Endothelial cell of umbilical vein (primary cell): Measurements from ENCODE around the gene MYH10. TPM values are rescaled to one million over a fixed set of nuclear protein-coding genes. Genes with fewer than 3 reads are reported as not detected.

Experiments used
- BruUV-seq: library from RNA; stranded (reverse); fragments of 400-500 nt; replicated peaks from 2 replicates; lab custom pipeline; 2021; lab: Mats Ljungman, UMichigan
- CTCF ChIA-PET: fragments of 300-600, 350-600 bp; sonication (Branson Sonifier 250); formaldehyde crosslinking; loops from one replicate; lab custom pipeline; 2021; ENCODE audit warnings: antibody characterized with exemption, inconsistent platforms; lab: Charles Lee
- POLR2A ChIA-PET: fragments of 300-600, 350-600 bp; sonication (Branson Sonifier 250); formaldehyde crosslinking; loops from one replicate; lab custom pipeline; 2021; ENCODE audit warnings: antibody characterized with exemption, inconsistent platforms; lab: Charles Lee
- DNase-seq: peaks from one replicate; pipeline ENCODE4 v3.0.0-alpha.2; 2011; ENCODE audit warnings: low read depth, low spot score
- FAIRE-seq: peaks from 2 replicates; lab custom pipeline; 2011; peaks lifted over from hg19 to GRCh38; lab: Jason Lieb, UNC
- H2AFZ ChIP-seq: 2 replicates; pipeline ENCODE4 v1.6.0; 2012; ENCODE audit warnings: low read depth, low read length, control low read depth, inconsistent platforms
- H3K27ac ChIP-seq: 2 replicates; pipeline ENCODE4 v1.5.1; 2011; ENCODE audit warnings: low read depth, mild to moderate bottlenecking, control low read depth, low read length, moderate library complexity; ENCODE audit not compliant: insufficient read depth
- H3K27me3 ChIP-seq, 2 experiments: 2 replicates each; pipeline versions ENCODE4 v1.6.0 to v1.6.1; 2011; ENCODE audit warnings: low read length in 2 of 2, mixed read lengths in 1 of 2; ENCODE audit not compliant: control insufficient read depth in 2 of 2, insufficient read depth in 2 of 2
- H3K36me3 ChIP-seq, 2 experiments: 2 replicates in 1 of 2; 3 replicates in 1 of 2; pipeline ENCODE4 v1.5.1; 2011; ENCODE audit warnings: low read length in 2 of 2, mild to moderate bottlenecking in 1 of 2, moderate library complexity in 1 of 2; ENCODE audit not compliant: control insufficient read depth in 2 of 2, insufficient read depth in 2 of 2; ENCODE audit errors: extremely low read depth in 1 of 2
- H3K4me1 ChIP-seq: 3 replicates; pipeline ENCODE4 v1.5.1; 2011; ENCODE audit warnings: mild to moderate bottlenecking, low read length; ENCODE audit not compliant: control insufficient read depth, insufficient read depth; ENCODE audit errors: extremely low read depth
- H3K4me2 ChIP-seq: 2 replicates; pipeline ENCODE4 v1.6.1; 2011; ENCODE audit warnings: low read length, control low read depth, mixed read lengths; ENCODE audit not compliant: insufficient read depth
- H3K4me3 ChIP-seq, 3 experiments: fragments of 200-600 bp in 1 of 3; sonication (generic), shearing (Covaris generic) in 1 of 3; replicated peaks in 1 of 3; 2 replicates each; pipeline ENCODE4 v1.5.1; 2011 to 2016; ENCODE audit warnings: control low read depth in 3 of 3, low read length in 3 of 3, mild to moderate bottlenecking in 2 of 3, inconsistent platforms in 1 of 3, low read depth in 1 of 3, moderate library complexity in 1 of 3; ENCODE audit not compliant: insufficient read depth in 1 of 3
- H3K79me2 ChIP-seq: 2 replicates; pipeline ENCODE4 v1.6.0; 2012; ENCODE audit warnings: low read length, inconsistent platforms; ENCODE audit not compliant: control insufficient read depth, insufficient read depth
- H3K9ac ChIP-seq: replicated peaks from 2 replicates; pipeline ENCODE3; 2011; ENCODE audit warnings: low read length, control low read depth; ENCODE audit not compliant: insufficient read depth; ENCODE audit errors: extremely low read depth
- H3K9me1 ChIP-seq: replicated peaks from 3 replicates; pipeline ENCODE4 v1.6.0; 2011; ENCODE audit warnings: mild to moderate bottlenecking, low read length; ENCODE audit not compliant: control insufficient read depth, insufficient read depth; ENCODE audit errors: extremely low read depth
- H3K9me3 ChIP-seq: replicated peaks from 2 replicates; pipeline ENCODE4 v1.5.1; 2012; ENCODE audit warnings: low read length, inconsistent platforms; ENCODE audit not compliant: control insufficient read depth, insufficient read depth
- H4K20me1 ChIP-seq: replicated peaks from 2 replicates; pipeline ENCODE3; 2011; ENCODE audit warnings: mild to moderate bottlenecking, low read length; ENCODE audit not compliant: control insufficient read depth, insufficient read depth; ENCODE audit errors: extremely low read depth
- CTCF ChIP-seq, 2 donors: IDR thresholded peaks; 1 replicate in 1 of 2; 2 replicates in 1 of 2; pipeline ENCODE4 v1.5.1; 2011; ENCODE audit warnings: low read length in 2 of 2, mild to moderate bottlenecking in 2 of 2, moderate library complexity in 2 of 2, control low read depth in 1 of 2, inconsistent platforms in 1 of 2, low read depth in 1 of 2; ENCODE audit not compliant: insufficient read depth in 1 of 2; ENCODE audit errors: extremely low read depth in 1 of 2
- EZH2 ChIP-seq: IDR thresholded peaks from 2 replicates; pipeline ENCODE4 v1.6.1; 2012; ENCODE audit warnings: borderline replicate concordance, low read depth, mild to moderate bottlenecking, moderate library complexity, low read length, inconsistent platforms; ENCODE audit not compliant: severe bottlenecking
- FOS ChIP-seq: IDR thresholded peaks from 2 replicates; pipeline ENCODE4 v1.6.1; 2011; ENCODE audit warnings: mild to moderate bottlenecking, low read length, moderate library complexity, borderline replicate concordance; ENCODE audit not compliant: insufficient read depth
- GATA2 ChIP-seq: IDR thresholded peaks from 2 replicates; pipeline ENCODE4 v1.7.0; 2011; ENCODE audit warnings: low read depth, mild to moderate bottlenecking, moderate library complexity, mixed read lengths, low read length; ENCODE audit not compliant: insufficient read length, insufficient read depth
- JUN ChIP-seq: IDR thresholded peaks from 2 replicates; pipeline ENCODE4 v1.6.1; 2011; ENCODE audit warnings: borderline replicate concordance, low read depth; ENCODE audit not compliant: insufficient read length, insufficient read depth
- MAX ChIP-seq: IDR thresholded peaks from 2 replicates; pipeline ENCODE4 v1.6.1; 2011; ENCODE audit not compliant: insufficient read depth, insufficient read length
- MYC ChIP-seq: IDR thresholded peaks from one replicate; pipeline ENCODE4 v1.6.1; 2011; ENCODE audit warnings: mild to moderate bottlenecking, low read depth, low read length
- POLR2A ChIP-seq: IDR thresholded peaks from 2 replicates; pipeline ENCODE4 v1.6.1; 2012; ENCODE audit warnings: low read depth, mild to moderate bottlenecking, control low read depth, low read length
- POLR2AphosphoS5 ChIP-seq: IDR thresholded peaks from 2 replicates; pipeline ENCODE4 v1.6.1; 2012; ENCODE audit warnings: low read depth, mild to moderate bottlenecking, control low read depth, low read length, moderate library complexity; ENCODE audit not compliant: insufficient read depth
- dilution Hi-C: fragments of 300-500 bp; cut with MboI; formaldehyde crosslinking; loops from one replicate; pipeline ENCODE4 v1.15.0; 2019; ENCODE audit warnings: low sequenced_read_pairs; ENCODE audit not compliant: extremely low pct_ligation_motif_present
- intact Hi-C: fragments of 100-400 bp; cut with micrococcal nuclease; formaldehyde crosslinking; loops from one replicate; pipeline ENCODE4 v1.10.0; 2022
- polyA plus RNA-seq, 4 experiments: library from polyadenylated mRNA; depleted of rRNA in 3 of 4; stranded (reverse) in 3 of 4; unstranded in 1 of 4; fragments of >200 nt; gene quantifications; 2 replicates each; pipeline versions ENCODE4 v1.2.1 to v1.2.3, GENCODE V29; 2011 to 2012; ENCODE audit warnings: missing spikeins in 1 of 4
- total RNA-seq: library from RNA; stranded (reverse); gene quantifications from 2 replicates; pipeline ENCODE4 v1.2.3, GENCODE V29; 2021

The MYH10 gene
- total and polyA plus RNA-seq, 2 donors (not counting 3 experiments of a cell fraction or from before 2014, with no cell fraction given) = 73.4 to 232 TPM

- H3K4me2 ChIP-seq = no peak overlapping the region
- intact Hi-C loops (loop anchor here (10.0 kb wide), 1 partner anchor 196 kb away; the partner anchor contains the start of gene MYH10), dilution Hi-C loops (no loop called here)
- no peaks in the 10 kb centered on the region for H3K27me3 ChIP-seq
- ChIA-PET POLR2A (interaction anchor here (0.7 kb wide), 1 partner anchor 21 kb away, joined by 3 read pairs; no protein-coding TSS in a partner anchor), CTCF (interaction anchor here (1.1 kb wide), 1 partner anchor 28 kb away, joined by 4 read pairs; no protein-coding TSS in a partner anchor)
- no peak overlapping the region for H3K9ac ChIP-seq
- no peak for FAIRE-seq
- no TSS peak for BruUV-seq
- H3K79me2 ChIP-seq = peaks cover 72% of the 10 kb centered on the region
- no peak overlapping the region for H3K27ac ChIP-seq
- TF ChIP-seq CTCF (IDR thresholded peaks at IDR 0.05; ENCODE audit: extremely low read depth in 1 of 2, insufficient read depth in 1 of 2, low read depth in 1 of 2, low read length in 2 of 2) (no peak), GATA2 (no peak), FOS (no peak), POLR2A (no peak), MAX (no peak), JUN (no peak), MYC (no peak), POLR2AphosphoS5 (no peak), EZH2 (no peak)
- no peak overlapping the region for H3K4me3 ChIP-seq
- DNase-seq = no peak
- no peaks in the 10 kb centered on the region for H3K9me3 ChIP-seq
- peaks cover 25% of the 10 kb centered on the region for H3K4me1 ChIP-seq
- H3K9me1 ChIP-seq = no peaks in the 10 kb centered on the region
- H4K20me1 ChIP-seq = peaks cover 3% of the 10 kb centered on the region
- H2AFZ ChIP-seq = no peak overlapping the region
- H3K36me3 ChIP-seq = peaks cover 2 to 3% of the 10 kb centered on the region in 2 experiments
Observed at GRCh38 chr17:8438441-8438840, 192.1 kb downstream of the MYH10 start.
